Measurements from ENCODE around the gene NKAIN1.

The NKAIN1 gene

GRCh38 chr1:31163866-31164265, 75.8 kb downstream of the NKAIN1 start:
- no peaks in the 10 kb centered on the region for H3K79me2 ChIP-seq (ENCODE audit: control insufficient read depth, insufficient read depth, low read length)
- WGBS (ENCODE audit: extremely low coverage, insufficient coverage, low lambda C conversion rate) = no CpG with 5 or more reads among the region's 9 CpGs

DNA sequence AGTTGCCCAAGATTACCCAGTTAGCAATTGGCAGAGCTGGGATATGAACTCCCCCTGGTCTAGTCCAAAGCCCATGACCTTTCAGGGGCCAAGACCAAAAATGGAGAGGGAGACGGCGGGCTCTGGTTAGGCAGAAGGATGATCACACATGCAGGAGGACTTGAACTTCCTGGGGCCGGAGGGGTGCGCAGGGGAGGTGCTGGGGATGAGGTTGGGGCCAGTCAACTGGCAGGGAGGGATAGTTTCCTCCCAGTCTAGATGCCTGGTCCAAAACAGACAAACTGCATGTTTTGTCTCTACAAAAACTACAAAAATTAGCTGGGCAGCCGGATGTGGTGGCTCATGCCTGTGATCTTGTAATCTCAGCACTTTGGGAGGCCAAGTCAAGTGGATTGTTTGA, 78.1 kb downstream of the NKAIN1 start:
- H3K36me3 ChIP-seq (ENCODE audit: control insufficient read depth, insufficient read depth, low read length) = no peaks in the 10 kb centered on the region
- H2BK120ac ChIP-seq (ENCODE audit: low read depth, low read length) = no peak overlapping the region
- H3K18ac ChIP-seq (ENCODE audit: low read length) = no peak overlapping the region
- no peak overlapping the region for H2BK15ac ChIP-seq (replicated peaks; ENCODE audit: low read depth)
- no peak overlapping the region for H3K4me2 ChIP-seq (ENCODE audit: low read length)
- no peaks in the 10 kb centered on the region for H3K79me2 ChIP-seq (ENCODE audit: control insufficient read depth, insufficient read depth, low read length)
- no peaks in the 10 kb centered on the region for H3K79me1 ChIP-seq (ENCODE audit: low read length)
- H3K56ac ChIP-seq (ENCODE audit: low read length) = no peak overlapping the region
- no peak overlapping the region for H4K5ac ChIP-seq (ENCODE audit: low read length)
- no peak overlapping the region for H3K4ac ChIP-seq (ENCODE audit: low read depth, low read length)
- H2AK5ac ChIP-seq (ENCODE audit: low read length) = no peak overlapping the region
- H3K27ac ChIP-seq (ENCODE audit: low read depth, low read length) = no peak overlapping the region
- no peaks in the 10 kb centered on the region for H3K27me3 ChIP-seq (ENCODE audit: insufficient read depth, low read length, poor library complexity)
- DNase-seq = no peak
- H3K4me3 ChIP-seq (ENCODE audit: low read length) = no peak overlapping the region
- WGBS (ENCODE audit: extremely low coverage, insufficient coverage, low lambda C conversion rate) = no CpG with 5 or more reads among the region's 5 CpGs
- no peak overlapping the region for H2BK5ac ChIP-seq (ENCODE audit: low read length)
- H3K4me1 ChIP-seq (ENCODE audit: control insufficient read depth, low read depth, low read length) = no peaks in the 10 kb centered on the region
- H4K8ac ChIP-seq (ENCODE audit: low read depth, low read length) = no peak overlapping the region
- H3K23ac ChIP-seq (ENCODE audit: low read length) = no peak overlapping the region
- H3K9ac ChIP-seq (ENCODE audit: low read length) = no peak overlapping the region

More at GRCh38 chr1:31163866-31164265, 75.8 kb downstream of the NKAIN1 start:
- Histone ChIP-seq H3K9ac (ENCODE audit: low read length) (no peak overlapping the region), H2BK5ac (ENCODE audit: low read length) (no peak overlapping the region), H3K4me1 (ENCODE audit: control insufficient read depth, low read depth, low read length) (no peaks in the 10 kb centered on the region), H3K18ac (ENCODE audit: low read length) (no peak overlapping the region), H3K23ac (ENCODE audit: low read length) (no peak overlapping the region), H3K79me1 (ENCODE audit: low read length) (no peaks in the 10 kb centered on the region), H2AK5ac (ENCODE audit: low read length) (no peak overlapping the region), H3K4me2 (ENCODE audit: low read length) (no peak overlapping the region), H3K27me3 (ENCODE audit: insufficient read depth, low read length, poor library complexity) (no peaks in the 10 kb centered on the region), H4K5ac (ENCODE audit: low read length) (no peak overlapping the region), H2BK120ac (ENCODE audit: low read depth, low read length) (no peak overlapping the region), H3K4ac (ENCODE audit: low read depth, low read length) (no peak overlapping the region), H4K8ac (ENCODE audit: low read depth, low read length) (no peak overlapping the region), H3K36me3 (ENCODE audit: control insufficient read depth, insufficient read depth, low read length) (no peaks in the 10 kb centered on the region), H2BK15ac (replicated peaks; ENCODE audit: low read depth) (no peak overlapping the region), H3K27ac (ENCODE audit: low read depth, low read length) (no peak overlapping the region), H3K4me3 (ENCODE audit: low read length) (no peak overlapping the region), H3K56ac (ENCODE audit: low read length) (no peak overlapping the region)
- DNase-seq = no peak

DNA sequence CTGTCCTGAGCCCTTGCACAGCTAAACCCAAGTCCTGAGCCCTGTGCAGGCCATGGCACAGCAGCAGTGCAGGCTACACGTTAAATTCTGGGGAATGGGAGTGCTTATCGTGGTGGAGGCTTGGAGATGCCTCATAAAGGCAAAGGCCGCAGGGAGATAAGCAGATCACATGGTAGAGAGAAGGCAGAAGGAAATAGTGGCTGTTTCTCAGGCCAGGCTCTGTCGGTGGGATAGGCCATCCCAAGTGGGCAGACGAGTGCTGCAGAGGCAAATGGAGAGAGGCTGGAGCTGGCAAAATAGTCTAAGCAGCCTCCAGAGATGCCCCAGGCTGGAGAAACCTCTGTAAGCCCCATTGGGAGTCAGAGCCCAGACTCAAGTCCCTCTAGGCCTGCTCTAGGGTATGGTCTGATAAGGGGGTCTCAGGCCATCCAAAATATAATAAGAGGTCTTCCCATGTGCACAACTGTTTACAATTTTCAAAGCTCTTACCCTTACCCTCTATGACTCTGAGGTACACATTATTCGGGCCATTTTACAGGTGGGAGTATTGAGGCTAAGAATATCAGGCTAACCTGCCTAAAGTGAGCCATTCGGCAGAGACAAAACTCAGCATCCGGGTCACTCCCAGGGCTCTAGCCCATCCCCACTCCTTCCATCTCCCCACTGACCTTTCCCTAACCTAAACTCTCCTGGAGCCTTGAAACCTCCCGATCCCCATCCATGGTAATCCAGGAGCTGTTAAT, 79.6 kb downstream of the NKAIN1 start:
- Histone ChIP-seq H3K27ac (ENCODE audit: low read depth, low read length) (no peak overlapping the region), H2BK120ac (ENCODE audit: low read depth, low read length) (no peak overlapping the region), H3K4me1 (ENCODE audit: control insufficient read depth, low read depth, low read length) (no peaks in the 10 kb centered on the region), H3K4me3 (ENCODE audit: low read length) (no peak overlapping the region), H3K56ac (ENCODE audit: low read length) (no peak overlapping the region), H2BK5ac (ENCODE audit: low read length) (no peak overlapping the region), H3K79me1 (ENCODE audit: low read length) (no peaks in the 10 kb centered on the region), H3K79me2 (ENCODE audit: control insufficient read depth, insufficient read depth, low read length) (no peaks in the 10 kb centered on the region), H3K36me3 (ENCODE audit: control insufficient read depth, insufficient read depth, low read length) (no peaks in the 10 kb centered on the region), H3K23ac (ENCODE audit: low read length) (no peak overlapping the region), H3K27me3 (ENCODE audit: insufficient read depth, low read length, poor library complexity) (no peaks in the 10 kb centered on the region), H3K18ac (ENCODE audit: low read length) (no peak overlapping the region), H2AK5ac (ENCODE audit: low read length) (no peak overlapping the region), H2BK15ac (replicated peaks; ENCODE audit: low read depth) (no peak overlapping the region), H4K5ac (ENCODE audit: low read length) (no peak overlapping the region), H3K4ac (ENCODE audit: low read depth, low read length) (no peak overlapping the region), H3K9ac (ENCODE audit: low read length) (no peak overlapping the region), H4K8ac (ENCODE audit: low read depth, low read length) (no peak overlapping the region), H3K4me2 (ENCODE audit: low read length) (no peak overlapping the region)
- DNase-seq = no peak
- no CpG with 5 or more reads among the region's 9 CpGs for WGBS (ENCODE audit: extremely low coverage, insufficient coverage, low lambda C conversion rate)

DNA sequence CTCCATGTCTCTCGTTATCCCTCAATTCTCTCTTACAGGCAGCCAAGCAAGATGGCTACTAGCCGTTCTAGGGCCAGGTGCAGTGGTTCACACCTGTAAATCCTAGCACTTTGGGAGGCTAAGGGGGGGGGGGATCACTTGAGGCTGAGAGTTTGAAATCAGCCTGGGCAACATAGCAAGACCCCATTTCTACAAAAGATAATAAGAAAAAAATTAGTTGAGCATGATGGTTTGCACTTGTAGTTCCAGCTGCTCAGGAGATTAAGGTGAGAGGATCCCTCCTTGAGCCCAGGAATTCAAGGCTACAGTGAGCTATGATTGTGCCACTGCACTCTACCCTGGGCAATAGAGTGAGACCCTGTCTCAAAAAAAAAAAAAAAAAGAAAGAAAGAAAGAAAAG, 80.4 kb downstream of the NKAIN1 start:
- Histone ChIP-seq H3K79me2 (ENCODE audit: control insufficient read depth, insufficient read depth, low read length) (no peaks in the 10 kb centered on the region), H3K4me1 (ENCODE audit: control insufficient read depth, low read depth, low read length) (no peaks in the 10 kb centered on the region), H3K36me3 (ENCODE audit: control insufficient read depth, insufficient read depth, low read length) (no peaks in the 10 kb centered on the region), H4K8ac (ENCODE audit: low read depth, low read length) (no peak overlapping the region), H2BK15ac (replicated peaks; ENCODE audit: low read depth) (no peak overlapping the region), H3K27ac (ENCODE audit: low read depth, low read length) (no peak overlapping the region), H4K5ac (ENCODE audit: low read length) (no peak overlapping the region), H3K18ac (ENCODE audit: low read length) (no peak overlapping the region), H3K27me3 (ENCODE audit: insufficient read depth, low read length, poor library complexity) (no peaks in the 10 kb centered on the region), H3K79me1 (ENCODE audit: low read length) (no peaks in the 10 kb centered on the region), H2BK5ac (ENCODE audit: low read length) (no peak overlapping the region), H2AK5ac (ENCODE audit: low read length) (no peak overlapping the region), H3K9ac (ENCODE audit: low read length) (no peak overlapping the region), H3K56ac (ENCODE audit: low read length) (no peak overlapping the region), H3K4ac (ENCODE audit: low read depth, low read length) (no peak overlapping the region), H3K4me3 (ENCODE audit: low read length) (no peak overlapping the region), H2BK120ac (ENCODE audit: low read depth, low read length) (no peak overlapping the region), H3K4me2 (ENCODE audit: low read length) (no peak overlapping the region), H3K23ac (ENCODE audit: low read length) (no peak overlapping the region)
- no CpG with 5 or more reads among the region's 2 CpGs for WGBS (ENCODE audit: extremely low coverage, insufficient coverage, low lambda C conversion rate)
- DNase-seq = no peak

- no peaks in the 10 kb centered on the region for H3K27me3 ChIP-seq (ENCODE audit: insufficient read depth, low read length, poor library complexity)
- peak overlapping the region; percentile 92 for H3K4me2 ChIP-seq (ENCODE audit: low read length)
- H2BK15ac ChIP-seq (replicated peaks; ENCODE audit: low read depth) = no peak overlapping the region
- H3K4me1 ChIP-seq (ENCODE audit: control insufficient read depth, low read depth, low read length) = peaks cover 1% of the 10 kb centered on the region
- peak overlapping the region; percentile 97 for H3K9ac ChIP-seq (ENCODE audit: low read length)
- peak overlapping the region; percentile 90 for H3K27ac ChIP-seq (ENCODE audit: low read depth, low read length)
- WGBS (ENCODE audit: extremely low coverage, insufficient coverage, low lambda C conversion rate) = no CpG with 5 or more reads among the region's 46 CpGs
- H3K56ac ChIP-seq (ENCODE audit: low read length) = peak overlapping the region; percentile 97
- DNase-seq = peak; percentile 83
- no peaks in the 10 kb centered on the region for H3K79me1 ChIP-seq (ENCODE audit: low read length)
- H3K79me2 ChIP-seq (ENCODE audit: control insufficient read depth, insufficient read depth, low read length) = no peaks in the 10 kb centered on the region
- H2BK120ac ChIP-seq (ENCODE audit: low read depth, low read length) = peak overlapping the region; percentile 32
- H3K4me3 ChIP-seq (ENCODE audit: low read length) = peak overlapping the region; percentile 60
- H4K5ac ChIP-seq (ENCODE audit: low read length) = no peak overlapping the region
- peak overlapping the region; percentile 94 for H3K4ac ChIP-seq (ENCODE audit: low read depth, low read length)
- no peaks in the 10 kb centered on the region for H3K36me3 ChIP-seq (ENCODE audit: control insufficient read depth, insufficient read depth, low read length)
- peak overlapping the region; percentile 97 for H3K18ac ChIP-seq (ENCODE audit: low read length)
- peak overlapping the region; percentile 85 for H2AK5ac ChIP-seq (ENCODE audit: low read length)
- peak overlapping the region; percentile 70 for H2BK5ac ChIP-seq (ENCODE audit: low read length)
- peak overlapping the region; percentile 98 for H4K8ac ChIP-seq (ENCODE audit: low read depth, low read length)
- no peak overlapping the region for H3K23ac ChIP-seq (ENCODE audit: low read length)
Observed at GRCh38 chr1:31155216-31155806, 84.4 kb downstream of the NKAIN1 start.
